ENCODE data around the gene DCST2.
"Not testable (repeated sequence)": the region's sequence is repeated elsewhere in the genome, so short reads cannot be mapped to it uniquely, and the experiment has no call there.

The DCST2 gene

DNA sequence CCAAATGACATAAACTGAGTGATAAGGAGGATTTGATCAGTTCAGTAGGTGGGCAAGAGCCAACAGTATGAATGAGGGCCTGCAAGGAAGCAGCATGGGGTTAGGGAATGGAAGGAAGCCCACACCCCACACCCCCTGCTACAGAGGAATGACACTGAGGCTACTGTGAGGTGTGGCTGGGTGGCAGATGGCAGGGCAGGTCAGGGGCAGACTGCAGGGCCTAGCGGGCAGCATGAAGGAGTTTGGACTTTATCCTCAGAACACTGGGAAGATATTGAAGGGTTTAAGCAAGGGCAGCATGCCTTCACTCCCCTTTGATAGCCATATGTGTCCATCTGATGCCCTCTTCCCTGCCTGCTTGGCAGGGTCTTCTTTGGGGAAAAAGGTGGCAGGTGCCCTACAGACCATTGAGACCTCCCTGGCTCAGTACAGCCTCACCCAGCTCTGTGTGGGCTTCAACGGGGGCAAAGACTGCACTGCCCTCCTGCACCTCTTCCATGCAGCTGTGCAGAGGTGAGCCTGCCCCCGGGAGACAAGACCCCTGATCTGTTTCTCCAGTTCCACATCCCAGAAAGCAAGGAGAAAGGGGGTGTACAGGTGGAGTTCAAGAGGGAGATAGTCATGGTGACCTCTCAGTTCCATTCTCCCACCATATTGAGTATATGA is 44.3 kb downstream of the DCST2 start:
- Histone ChIP-seq H3K9me3 (no peaks in the 10 kb centered on the region), H3K36me3 (peaks cover 21% of the 10 kb centered on the region), H3K27ac (no peak overlapping the region), H3K4me1 (ENCODE audit: control insufficient read depth in 1 of 2, insufficient read depth in 1 of 2, low read depth in 1 of 2, low read length in 1 of 2) (peaks cover 0 to 7% of the 10 kb centered on the region in 2 experiments), H3K4me3 (ENCODE audit: low read depth in 1 of 2, low read length in 1 of 2) (no peak overlapping the region), H3K27me3 (no peaks in the 10 kb centered on the region)
- no peak for TF ChIP-seq CTCF (IDR thresholded peaks at IDR 0.05)

- Histone ChIP-seq H3K4me1 (ENCODE audit: control insufficient read depth in 1 of 2, insufficient read depth in 1 of 2, low read depth in 1 of 2, low read length in 1 of 2) (peaks cover 9 to 16% of the 10 kb centered on the region in 2 experiments), H3K4me3 (ENCODE audit: low read depth in 1 of 2, low read length in 1 of 2) (no peak overlapping the region), H3K27ac (no peak overlapping the region), H3K36me3 (peaks cover 21% of the 10 kb centered on the region), H3K27me3 (no peaks in the 10 kb centered on the region), H3K9me3 (no peaks in the 10 kb centered on the region)
- no peak for TF ChIP-seq CTCF (IDR thresholded peaks at IDR 0.05)
These were observed 45.3 kb downstream of the DCST2 start for GRCh38 chr1:154988058-154988954.

- H3K27ac ChIP-seq = peak overlapping the region; percentile 18
- H3K36me3 ChIP-seq = peaks cover 17% of the 10 kb centered on the region
- no peak for TF ChIP-seq CTCF (IDR thresholded peaks at IDR 0.05)
- H3K4me3 ChIP-seq (ENCODE audit: low read depth in 1 of 2, low read length in 1 of 2) = no peak overlapping the region
- H3K4me1 ChIP-seq (ENCODE audit: control insufficient read depth in 1 of 2, insufficient read depth in 1 of 2, low read depth in 1 of 2, low read length in 1 of 2) = peaks cover 17 to 23% of the 10 kb centered on the region in 2 experiments
- H3K9me3 ChIP-seq = no peaks in the 10 kb centered on the region
- H3K27me3 ChIP-seq = no peaks in the 10 kb centered on the region
These were observed 46.3 kb downstream of the DCST2 start for GRCh38 chr1:154987326-154987725.

DNA sequence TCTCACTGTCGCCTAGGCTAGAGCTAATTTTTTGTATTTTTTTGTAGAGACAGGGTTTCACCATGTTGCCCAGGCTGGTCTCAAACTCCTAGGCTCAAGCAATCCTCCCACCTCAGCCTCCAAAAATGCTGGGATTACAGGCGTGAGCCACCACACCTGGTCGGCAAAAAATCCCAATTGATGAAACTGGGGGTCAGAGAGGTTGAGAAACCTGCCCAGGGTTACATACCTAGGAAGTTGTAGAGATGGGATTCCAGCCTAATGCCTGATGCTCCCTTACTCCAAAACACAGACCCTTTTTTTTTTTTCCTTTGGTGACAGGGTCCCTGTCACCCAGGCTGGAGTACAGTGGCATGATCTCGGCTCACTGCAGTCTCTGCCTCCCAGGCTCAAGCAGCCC is 46.8 kb downstream of the DCST2 start:
- H3K9me3 ChIP-seq; H3K4me3 ChIP-seq (ENCODE audit: low read depth in 1 of 2, low read length in 1 of 2); H3K27ac ChIP-seq; H3K27me3 ChIP-seq: not testable (repeated sequence)
- Histone ChIP-seq H3K36me3 (peaks cover 17% of the 10 kb centered on the region), H3K4me1 (ENCODE audit: control insufficient read depth in 1 of 2, insufficient read depth in 1 of 2, low read depth in 1 of 2, low read length in 1 of 2) (peaks cover 18 to 24% of the 10 kb centered on the region in 2 experiments)

DNA sequence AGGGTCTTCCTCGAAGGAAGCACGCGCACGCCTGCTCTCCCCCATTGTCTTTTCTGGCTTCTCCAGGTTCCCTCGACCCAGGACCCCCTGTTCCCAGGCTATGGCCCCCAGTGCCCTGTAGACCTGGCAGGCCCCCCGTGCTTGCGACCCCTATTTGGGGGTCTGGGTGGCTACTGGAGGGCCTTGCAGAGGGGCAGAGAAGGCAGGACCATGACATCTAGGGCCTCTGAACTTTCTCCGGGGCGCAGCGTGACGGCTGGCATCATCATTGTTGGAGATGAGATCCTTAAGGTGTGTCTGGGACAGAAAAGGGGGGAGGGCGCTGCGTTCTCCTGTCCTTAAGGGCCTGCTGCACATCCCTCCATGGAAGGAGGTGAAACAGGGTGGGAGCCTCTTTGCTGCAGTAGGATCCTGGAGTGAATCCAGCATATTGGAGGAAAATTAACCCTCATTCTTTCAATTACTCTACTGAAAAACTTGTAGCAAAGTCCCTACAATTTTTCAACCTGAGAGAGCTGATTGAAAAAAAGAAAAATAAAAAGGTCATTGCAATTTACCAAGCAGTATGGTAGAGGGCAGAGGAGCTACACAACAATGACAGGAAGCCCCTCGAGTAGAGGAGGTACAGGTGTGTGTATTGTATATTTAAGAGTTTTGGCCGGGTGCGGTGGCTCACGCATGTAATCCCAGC is 49.7 kb downstream of the DCST2 start:
- H3K9me3 ChIP-seq = no peaks in the 10 kb centered on the region
- H3K27ac ChIP-seq = peak overlapping the region; percentile 70
- TF ChIP-seq CTCF (IDR thresholded peaks at IDR 0.05) = no peak
- peak overlapping the region; percentile 70 to 72 for H3K4me3 ChIP-seq (ENCODE audit: low read depth in 1 of 2, low read length in 1 of 2)
- H3K4me1 ChIP-seq (ENCODE audit: control insufficient read depth in 1 of 2, insufficient read depth in 1 of 2, low read depth in 1 of 2, low read length in 1 of 2) = peaks cover 18 to 24% of the 10 kb centered on the region in 2 experiments
- H3K27me3 ChIP-seq = no peaks in the 10 kb centered on the region
- H3K36me3 ChIP-seq = peaks cover 11% of the 10 kb centered on the region
